Measurements from ENCODE around the gene ASCL1. TPM values are rescaled to one million over a fixed set of nuclear protein-coding genes. Genes with fewer than 3 reads are reported as not detected.

ASCL1 gene
- polyA plus RNA-seq, 5 donors = 1.9 to 5.6 (median 2.7) TPM

GRCh38 chr12:102950107-102950949 is 7.1 kb upstream of the ASCL1 start:
- DNase-seq = no peak

DNA sequence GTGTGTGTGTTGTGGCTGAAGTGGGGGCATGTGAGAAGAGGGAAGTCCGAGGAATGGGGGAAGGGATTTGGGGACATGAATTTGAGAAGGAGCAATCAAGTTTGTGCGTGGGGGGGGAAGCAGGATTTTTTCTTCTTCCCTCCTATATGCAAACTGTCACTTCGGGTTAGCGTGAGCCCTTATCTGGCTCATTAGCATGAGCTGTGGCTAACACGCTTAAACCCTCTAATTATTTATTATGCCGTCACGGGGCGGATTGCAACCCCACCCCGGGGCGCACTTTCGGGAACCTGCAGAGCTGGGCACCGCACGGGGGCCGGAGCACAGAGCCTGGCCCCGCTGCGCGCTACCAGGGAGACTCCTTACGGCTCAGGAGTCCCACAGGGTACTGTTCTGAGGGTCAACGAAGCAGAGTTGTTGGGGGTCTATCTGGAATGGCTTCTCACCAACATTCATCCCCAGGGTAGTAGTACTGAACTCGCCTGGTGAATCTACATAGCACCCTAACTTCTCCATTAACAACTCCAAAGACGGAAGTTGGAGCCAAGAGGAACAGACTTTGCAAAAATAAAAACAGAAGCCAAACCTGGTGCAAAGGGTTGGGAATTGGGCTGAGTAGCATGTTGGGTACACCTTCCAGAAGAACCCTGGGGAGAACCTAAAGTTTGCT is 6.4 kb upstream of the ASCL1 start:
- DNase-seq = no peak

DNA sequence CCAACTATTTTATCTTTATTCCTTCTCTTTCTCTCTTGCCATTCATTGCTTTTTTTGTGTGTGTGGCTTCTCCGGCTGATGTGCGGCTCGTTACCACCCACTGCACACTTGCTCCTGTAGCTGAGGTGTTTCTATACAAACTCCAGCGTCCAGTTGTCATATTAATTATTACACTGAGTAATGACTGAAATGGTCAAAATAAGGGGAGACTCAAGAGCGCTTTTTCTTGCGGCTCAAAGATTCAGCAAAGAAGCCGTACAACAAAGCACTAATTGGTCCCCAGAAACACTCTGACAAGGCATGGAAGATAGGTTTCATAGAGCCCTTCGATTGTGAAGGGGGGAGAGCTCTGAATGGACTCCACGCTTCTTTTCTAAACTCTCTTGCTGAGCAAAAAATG is 5.6 kb upstream of the ASCL1 start:
- DNase-seq = no peak

GRCh38 chr12:102953221-102953620 is 4.3 kb upstream of the ASCL1 start:
- DNase-seq = no peak

DNA sequence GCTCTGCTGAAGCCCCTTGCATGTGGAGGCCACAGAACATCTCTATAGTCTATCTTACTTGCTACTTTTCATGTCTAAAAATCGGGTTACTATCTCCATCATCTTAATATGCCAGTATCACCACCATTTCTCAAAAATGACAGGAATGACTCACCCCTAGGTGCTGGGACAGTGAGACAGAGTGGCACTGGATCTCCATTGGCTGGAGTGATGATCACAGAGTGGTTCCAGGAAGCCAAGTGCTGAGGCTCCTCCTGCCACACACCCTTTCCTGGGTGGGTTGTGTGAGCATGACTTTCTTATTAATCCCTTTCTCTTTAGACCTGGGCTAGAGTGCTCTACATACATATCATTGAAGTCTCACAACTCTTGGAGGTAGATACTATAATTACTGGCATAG is 3.3 kb upstream of the ASCL1 start:
- no peak for DNase-seq

DNA sequence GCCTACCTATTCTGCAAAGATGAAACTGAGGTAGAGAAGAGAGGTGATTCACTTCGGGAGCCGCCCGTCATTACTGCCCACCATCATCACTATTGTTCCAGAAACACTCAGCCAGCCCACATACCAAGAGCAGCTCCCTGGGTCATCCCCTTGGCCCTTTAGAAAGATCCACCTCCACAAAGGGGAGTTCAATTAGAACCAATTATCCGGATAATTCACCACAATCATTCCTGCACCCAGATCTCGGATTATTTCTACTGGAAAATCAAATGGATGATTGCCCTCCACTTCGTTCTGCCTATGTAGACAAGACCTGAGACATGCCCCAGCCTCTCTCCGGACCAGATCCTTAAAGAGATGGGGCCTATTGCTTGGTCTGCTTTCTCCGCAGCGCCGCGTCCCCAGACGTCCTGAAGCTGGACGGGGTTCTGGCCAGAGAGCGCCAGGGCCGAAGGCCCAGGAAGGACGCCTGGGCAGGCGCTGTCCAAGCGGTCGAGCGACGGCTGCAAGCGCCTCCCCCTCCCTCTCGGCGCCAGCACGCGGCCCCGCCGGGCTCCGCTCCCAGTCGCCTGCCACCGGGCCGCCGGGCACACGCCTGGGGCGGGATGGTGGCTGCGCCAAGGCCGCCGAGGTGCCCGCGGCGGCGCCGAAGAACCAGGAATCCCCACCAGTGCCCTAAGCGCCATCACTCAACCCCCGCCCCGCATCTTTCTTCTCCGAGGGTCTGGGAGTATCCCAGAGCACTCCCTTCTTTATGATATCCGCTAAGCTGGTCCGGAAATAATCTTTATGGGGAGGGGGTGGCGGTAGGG is 1.3 kb upstream of the ASCL1 start:
- no peak for DNase-seq

DNA sequence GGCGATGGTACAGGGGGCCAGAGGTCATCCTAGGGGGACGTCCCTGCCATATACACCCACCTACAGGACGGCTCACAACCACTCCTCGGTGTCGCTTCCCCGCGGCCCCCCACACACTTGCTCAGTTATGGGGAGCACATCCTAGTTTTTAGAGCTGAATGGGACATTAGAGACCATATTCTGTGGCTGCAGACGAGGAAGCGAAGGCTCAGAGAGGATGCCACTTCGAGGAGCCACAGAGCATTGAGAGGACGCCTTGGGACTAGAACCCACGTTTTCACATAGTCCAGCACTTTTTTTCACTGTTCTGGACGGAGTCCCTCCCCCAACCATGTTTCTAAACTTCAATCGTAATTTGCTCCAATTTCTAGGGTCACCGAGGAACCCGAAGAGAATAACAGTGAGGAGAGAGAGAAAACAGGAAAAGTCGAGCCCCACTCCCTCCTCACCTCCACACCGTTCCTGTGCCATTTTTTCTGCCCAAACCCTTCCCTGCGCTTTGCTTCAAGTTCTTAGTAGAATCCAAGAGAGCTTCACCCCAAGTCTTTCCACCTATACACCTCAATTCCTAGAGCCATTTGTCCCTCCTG is 641 bp upstream of the ASCL1 start:
- no peak for DNase-seq

DNA sequence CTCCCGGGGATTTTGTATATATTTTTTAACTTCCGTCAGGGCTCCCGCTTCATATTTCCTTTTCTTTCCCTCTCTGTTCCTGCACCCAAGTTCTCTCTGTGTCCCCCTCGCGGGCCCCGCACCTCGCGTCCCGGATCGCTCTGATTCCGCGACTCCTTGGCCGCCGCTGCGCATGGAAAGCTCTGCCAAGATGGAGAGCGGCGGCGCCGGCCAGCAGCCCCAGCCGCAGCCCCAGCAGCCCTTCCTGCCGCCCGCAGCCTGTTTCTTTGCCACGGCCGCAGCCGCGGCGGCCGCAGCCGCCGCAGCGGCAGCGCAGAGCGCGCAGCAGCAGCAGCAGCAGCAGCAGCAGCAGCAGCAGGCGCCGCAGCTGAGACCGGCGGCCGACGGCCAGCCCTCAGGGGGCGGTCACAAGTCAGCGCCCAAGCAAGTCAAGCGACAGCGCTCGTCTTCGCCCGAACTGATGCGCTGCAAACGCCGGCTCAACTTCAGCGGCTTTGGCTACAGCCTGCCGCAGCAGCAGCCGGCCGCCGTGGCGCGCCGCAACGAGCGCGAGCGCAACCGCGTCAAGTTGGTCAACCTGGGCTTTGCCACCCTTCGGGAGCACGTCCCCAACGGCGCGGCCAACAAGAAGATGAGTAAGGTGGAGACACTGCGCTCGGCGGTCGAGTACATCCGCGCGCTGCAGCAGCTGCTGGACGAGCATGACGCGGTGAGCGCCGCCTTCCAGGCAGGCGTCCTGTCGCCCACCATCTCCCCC is 777 bp downstream of the ASCL1 start:
- peak in 1 of 2 donors; percentile 36 for DNase-seq

DNA sequence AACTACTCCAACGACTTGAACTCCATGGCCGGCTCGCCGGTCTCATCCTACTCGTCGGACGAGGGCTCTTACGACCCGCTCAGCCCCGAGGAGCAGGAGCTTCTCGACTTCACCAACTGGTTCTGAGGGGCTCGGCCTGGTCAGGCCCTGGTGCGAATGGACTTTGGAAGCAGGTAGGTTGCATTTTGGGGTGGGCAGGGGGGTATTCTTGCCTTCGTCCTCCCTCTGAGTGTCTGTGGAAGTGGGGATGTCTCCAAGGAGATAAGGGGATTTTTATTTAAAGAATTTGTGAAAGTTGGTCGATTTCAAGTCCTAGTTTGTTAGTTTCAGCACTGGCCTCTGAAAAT is 1.3 kb downstream of the ASCL1 start:
- DNase-seq = no peak

DNA sequence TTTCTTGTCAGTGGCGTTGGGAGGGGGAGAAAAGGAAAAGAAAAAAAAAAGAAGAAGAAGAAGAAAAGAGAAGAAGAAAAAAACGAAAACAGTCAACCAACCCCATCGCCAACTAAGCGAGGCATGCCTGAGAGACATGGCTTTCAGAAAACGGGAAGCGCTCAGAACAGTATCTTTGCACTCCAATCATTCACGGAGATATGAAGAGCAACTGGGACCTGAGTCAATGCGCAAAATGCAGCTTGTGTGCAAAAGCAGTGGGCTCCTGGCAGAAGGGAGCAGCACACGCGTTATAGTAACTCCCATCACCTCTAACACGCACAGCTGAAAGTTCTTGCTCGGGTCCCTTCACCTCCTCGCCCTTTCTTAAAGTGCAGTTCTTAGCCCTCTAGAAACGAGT is 1.9 kb downstream of the ASCL1 start:
- no peak for DNase-seq

DNA sequence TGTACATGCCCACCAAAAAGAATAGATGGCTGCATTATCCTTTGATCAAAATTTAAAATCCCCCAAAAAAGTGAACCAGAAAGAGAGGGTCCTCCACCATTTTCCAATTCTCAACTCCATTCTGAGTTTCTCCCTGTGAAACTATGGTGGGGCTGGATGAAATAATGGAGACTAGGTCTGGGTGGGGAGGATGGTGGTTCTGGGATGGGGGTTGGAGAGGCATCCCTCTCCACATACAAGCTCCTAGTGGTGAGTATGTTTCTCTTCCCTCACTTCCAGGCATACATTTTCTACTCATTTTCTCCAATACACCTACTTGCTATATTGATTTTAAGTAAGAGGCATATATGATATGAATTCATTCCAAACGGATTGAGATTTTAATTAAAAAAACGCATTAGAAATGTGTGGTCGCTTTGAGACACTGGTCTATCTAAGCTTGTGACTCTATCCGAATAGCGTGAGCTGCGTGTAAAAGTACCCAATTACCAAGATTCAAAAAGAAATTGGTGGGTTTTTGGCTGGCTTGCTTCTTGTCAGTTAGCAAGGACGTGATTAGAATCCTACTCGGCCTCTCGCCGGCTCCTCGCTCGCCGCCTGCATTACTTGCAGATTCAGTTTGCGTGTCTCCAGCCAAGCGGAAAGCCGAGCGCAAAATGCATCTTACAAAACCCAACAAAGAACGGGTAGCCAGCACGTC is 3.4 kb downstream of the ASCL1 start:
- no peak for DNase-seq

DNA sequence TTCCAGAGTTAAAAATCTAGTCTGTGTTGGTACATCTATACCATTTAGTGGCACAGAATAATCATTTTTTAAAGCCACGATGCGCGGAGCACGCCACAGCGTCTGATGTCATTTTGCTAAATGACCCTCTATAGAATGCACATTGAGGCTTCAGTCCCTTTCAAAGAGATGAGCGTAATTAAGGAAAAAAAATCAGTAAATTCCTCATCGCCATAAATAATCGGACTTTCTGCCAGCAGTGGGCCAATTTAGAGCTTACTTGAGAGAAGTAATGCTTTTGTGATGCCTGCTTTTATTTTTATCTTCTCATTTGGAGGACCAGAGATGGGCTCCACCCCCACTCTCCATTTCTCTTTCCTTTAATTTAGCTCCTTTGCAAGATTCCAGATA is 4.0 kb downstream of the ASCL1 start:
- no peak for DNase-seq

DNA sequence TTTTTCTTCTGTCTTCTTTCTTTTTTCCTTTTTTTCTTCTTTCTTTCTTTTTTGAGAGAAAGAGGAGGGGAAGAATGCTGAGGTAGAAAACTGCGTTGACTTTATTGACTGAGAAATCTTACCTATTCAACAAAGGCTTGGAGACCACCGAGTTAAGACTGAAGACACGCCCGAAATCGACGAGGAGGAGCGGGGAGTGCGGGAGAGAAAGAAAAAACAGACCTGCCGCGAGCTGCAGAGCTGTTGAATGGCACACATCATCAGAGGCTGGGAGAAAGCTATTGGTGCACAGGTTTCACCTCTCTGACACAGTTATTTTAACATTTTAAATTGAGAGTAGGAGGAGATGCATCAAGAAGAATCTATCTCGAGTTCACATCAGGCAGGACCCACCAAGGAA is 5.1 kb downstream of the ASCL1 start:
- DNase-seq = no peak

- no peak for DNase-seq
These were observed 5.5 kb downstream of the ASCL1 start for GRCh38 chr12:102962986-102963385.

- no peak for DNase-seq
These were observed 6.3 kb downstream of the ASCL1 start for GRCh38 chr12:102963796-102964195.

- DNase-seq = no peak
These were observed 7.4 kb downstream of the ASCL1 start for GRCh38 chr12:102964872-102965271.

DNA sequence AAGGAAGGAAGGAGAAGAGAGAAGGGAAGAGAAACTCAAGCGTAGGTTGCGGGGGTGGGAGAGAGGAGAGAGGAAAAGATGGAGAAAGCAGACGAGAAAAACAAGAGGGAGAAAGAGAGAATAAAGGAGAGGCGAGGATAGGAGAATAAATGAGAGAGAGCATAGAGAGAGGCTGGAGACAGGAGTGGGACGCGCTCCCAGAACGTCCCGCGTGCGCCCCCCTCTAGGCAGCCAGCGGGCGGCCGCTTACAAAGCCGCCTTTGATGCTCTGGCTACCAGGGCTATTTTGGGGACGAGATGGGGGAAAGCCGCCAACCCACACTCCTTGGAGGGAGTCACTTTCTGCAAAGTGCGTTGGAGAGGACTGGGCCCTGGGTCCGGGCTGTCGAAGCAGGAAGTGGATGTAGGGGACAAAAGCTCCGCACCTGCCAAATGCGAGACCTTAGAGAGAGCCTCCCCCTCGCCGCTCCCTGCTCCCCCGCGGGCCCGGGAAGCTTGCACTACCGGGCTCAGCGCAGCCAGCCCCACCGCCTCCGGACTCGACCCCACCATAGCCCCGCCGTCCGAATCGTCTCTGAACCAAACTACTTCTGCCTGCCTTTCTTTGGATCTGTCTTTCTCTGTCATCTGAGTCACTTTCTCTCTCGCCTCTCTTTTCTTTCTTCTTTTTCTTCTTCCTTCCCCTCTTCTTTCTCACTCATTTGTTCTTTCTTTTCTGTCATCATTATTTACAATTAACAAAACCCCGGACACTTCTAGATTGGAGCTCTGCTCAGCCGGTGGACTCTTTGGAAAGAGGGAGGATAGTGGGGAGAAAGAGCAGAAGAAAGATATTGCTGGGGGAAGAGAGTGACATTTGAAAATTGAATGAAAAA is 8.0 kb downstream of the ASCL1 start:
- no peak for DNase-seq

GRCh38 chr12:102966200-102966863 is 8.9 kb downstream of the ASCL1 start:
- DNase-seq = no peak

DNA sequence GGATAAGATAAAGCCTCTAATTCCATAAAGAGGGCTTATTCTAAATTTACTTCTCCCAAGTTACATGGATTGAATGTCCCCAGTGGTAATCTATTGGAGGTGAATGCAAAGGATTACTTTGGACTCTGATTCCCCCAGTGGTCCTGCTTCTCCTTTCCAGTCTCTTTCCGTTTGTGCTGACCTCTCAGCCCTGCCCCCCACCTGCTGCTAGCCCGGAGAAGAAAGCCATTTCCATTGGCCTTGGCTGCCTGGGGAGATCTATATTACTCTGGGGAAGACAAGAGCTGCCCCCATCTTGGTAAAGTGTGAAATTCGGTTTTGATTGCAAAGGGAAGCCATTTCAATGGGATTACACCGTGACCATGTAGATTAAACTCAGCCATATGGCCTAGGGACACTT is 13.3 kb downstream of the ASCL1 start:
- no peak for DNase-seq
